Right renal pelvis (tissue), 4 donors: ENCODE measurements around the gene NXPH1. TPM values are rescaled to one million over a fixed set of nuclear protein-coding genes. Genes with fewer than 3 reads are reported as not detected.

Experiments
- DNase-seq, 4 donors: peaks; one replicate each; pipeline ENCODE4 v3.0.0-alpha.2; 2013; ENCODE audit warnings: low read depth in 4 of 4, low spot score in 3 of 4, missing footprints in 1 of 4
- polyA plus RNA-seq, 4 donors: library from polyadenylated mRNA; unstranded; fragments of 120-200 nt; gene quantifications; one replicate each; pipeline ENCODE4 v1.2.1, GENCODE V29; 2013; ENCODE audit not compliant: insufficient read length in 4 of 4

The NXPH1 gene
- polyA plus RNA-seq, 4 donors = 0.23 to 0.37 TPM; not detected in 2

DNA sequence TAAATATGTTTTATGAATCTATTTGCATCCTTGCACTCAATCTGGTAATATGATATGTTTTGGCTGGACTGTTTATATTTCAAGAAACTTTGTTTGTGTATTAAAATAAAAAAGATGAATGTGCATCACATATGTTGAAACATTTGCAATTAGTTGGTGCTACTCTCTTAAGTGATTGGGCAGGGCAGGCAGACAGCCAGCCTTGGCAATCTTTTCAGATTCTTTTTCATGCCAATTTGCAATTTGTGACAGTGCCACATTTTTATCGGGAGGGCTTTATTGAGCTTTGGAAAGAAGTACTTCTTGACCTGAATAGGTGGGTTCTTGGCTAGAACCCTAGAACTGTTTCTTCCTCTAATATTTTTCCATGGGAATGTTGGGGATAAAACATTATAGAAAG is 152.2 kb downstream of the NXPH1 start:
- DNase-seq = no peak

GRCh38 chr7:8590225-8590624 is 156.8 kb downstream of the NXPH1 start:
- DNase-seq = no peak

DNA sequence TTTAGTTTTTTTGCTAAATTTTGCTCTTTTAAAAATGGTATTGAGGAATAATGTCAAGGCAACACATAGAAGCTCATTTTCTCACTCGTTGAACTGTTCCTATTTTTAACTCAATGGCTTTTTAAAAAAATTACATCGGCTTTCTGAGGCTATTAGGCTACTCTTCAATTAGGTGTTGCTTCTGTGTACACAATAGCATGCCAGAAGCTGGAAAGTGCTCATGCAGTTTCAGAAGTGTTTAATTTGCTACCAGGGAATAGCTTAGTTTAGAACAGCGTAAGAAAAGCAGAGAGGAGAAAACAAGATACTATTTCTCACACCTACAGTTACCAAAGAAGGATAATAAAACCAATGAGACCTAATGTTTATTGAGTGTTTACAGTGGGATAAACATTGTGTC is 157.4 kb downstream of the NXPH1 start:
- no peak for DNase-seq

DNA sequence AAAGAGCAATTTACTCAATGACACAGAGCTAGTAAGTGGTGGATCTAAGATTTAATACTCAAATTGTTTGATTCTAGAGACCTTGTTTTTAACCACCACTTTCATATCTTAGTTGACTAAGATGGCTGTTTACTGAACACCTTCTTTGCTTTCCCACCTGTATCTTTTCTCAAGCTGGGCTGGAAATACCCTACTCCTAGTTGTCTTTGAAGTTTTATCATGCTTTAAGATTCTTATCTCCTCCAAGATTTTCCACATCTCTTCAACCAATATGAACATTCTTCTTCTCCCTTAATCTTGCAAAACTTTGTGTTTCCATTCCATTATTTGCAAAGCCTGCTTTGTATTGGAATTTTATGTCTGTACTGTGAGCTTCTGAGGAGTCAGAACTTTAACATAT is 157.9 kb downstream of the NXPH1 start:
- DNase-seq = no peak

GRCh38 chr7:8592167-8592566 is 158.8 kb downstream of the NXPH1 start:
- no peak for DNase-seq

GRCh38 chr7:8594115-8594514 is 160.7 kb downstream of the NXPH1 start:
- DNase-seq = peak in 1 of 4 donors; percentile 20

GRCh38 chr7:8597565-8597964 is 164.2 kb downstream of the NXPH1 start:
- DNase-seq = no peak

DNA sequence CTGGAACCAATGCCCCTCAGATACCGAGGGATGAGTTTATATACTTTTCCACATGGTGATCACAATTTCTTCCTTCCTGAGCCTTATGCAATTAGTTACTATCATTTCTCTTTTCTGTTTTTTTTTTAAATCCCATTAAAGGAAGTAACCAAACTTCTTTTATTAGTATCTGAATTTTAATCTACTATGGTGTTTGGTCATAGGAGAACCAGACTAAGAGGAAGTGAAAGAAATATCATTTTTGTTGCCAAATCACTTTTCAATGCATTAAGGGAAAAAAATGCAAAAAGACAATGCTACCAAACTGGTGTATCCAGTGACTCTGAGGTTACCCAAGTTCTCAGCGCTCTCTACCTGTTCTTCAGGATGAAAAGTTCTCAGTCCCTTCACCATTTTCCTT is 167.7 kb downstream of the NXPH1 start:
- no peak for DNase-seq

DNA sequence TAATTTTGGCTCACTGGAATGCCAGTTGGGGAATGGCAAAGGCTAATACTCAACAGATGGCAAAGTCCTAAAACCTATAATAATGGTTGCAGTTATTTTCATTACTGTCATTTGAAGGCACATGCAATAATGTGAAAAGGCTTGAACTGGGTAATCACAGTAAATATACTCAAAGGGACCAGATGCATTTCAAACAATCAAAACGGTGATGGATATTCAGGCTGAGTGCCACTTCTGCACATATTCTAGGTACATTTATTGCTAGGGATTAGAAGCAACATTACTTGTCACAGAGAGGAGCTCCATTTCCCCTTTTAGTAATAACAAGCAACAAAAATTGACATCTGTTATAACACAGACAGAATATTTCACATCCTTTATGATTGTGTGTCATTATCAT is 171.8 kb downstream of the NXPH1 start:
- no peak for DNase-seq

- DNase-seq = no peak
Measured at GRCh38 chr7:8612584-8612983, 179.2 kb downstream of the NXPH1 start.

DNA sequence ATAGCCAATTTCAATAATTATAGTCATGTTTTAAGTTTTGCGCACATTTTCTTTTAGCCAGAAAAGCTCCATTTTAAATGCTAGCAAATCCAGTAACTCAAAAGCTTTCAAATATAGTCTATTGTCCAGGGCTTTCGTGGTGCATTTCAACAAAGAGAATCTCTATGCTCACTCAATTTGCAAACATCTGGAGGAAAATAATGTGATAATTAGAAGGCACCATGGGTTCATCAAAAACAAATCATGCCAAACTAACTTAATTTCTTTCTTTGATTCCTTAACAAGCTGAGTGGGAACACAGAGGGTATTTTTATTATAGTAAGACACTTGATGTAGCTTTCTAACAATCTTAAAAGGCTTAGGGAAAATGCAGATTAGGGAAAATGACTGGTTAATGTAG is 179.8 kb downstream of the NXPH1 start:
- DNase-seq = no peak

- DNase-seq = no peak
Measured at GRCh38 chr7:8615019-8615418, 181.6 kb downstream of the NXPH1 start.

DNA sequence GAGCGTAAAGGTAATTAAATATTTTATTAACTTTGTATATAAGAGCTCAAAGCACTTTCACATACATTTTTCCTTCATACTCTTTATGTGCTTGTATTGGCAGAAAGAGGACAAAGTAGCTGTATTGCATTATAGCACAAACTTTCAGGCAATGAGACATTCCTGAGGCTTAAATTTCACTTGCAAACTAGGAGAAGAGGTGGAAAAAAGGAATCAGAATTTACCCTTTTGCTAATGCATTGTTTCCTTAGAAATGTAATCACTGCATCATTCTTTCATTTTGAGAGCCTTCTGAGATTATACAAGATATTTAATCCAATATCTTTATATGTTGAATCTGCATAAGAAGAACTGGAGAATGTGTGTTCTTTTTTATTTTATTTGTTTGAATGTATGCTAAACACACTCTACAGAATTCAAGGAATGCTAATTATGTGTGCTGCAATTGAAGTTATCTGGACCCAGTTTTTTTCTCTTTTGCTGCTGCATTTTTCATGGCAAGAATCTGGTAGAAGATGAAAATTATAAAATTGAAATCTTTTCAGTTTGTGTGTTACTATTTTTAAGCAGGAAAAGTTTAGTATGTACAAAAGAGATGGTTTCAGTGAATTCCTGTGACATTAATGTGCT is 185.1 kb downstream of the NXPH1 start:
- no peak for DNase-seq

DNA sequence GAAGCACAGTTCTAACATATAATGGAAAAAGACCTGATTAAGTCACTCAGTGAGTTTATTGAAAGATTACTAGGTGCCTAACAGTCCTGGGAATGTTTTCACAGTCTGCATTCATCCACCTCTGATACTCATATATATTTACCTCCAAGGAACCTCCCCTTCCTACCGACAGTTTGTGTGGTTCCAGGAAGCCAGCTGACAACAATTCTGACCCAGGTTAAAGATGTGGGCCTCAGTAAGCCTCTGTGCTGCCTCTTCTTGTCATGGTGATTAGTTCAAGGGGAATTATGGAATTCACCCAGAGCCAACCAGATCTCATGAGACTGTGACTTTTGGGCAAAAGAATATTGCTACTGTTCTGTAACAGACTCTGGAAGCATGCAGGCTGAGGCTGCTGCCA is 186.8 kb downstream of the NXPH1 start:
- no peak for DNase-seq

DNA sequence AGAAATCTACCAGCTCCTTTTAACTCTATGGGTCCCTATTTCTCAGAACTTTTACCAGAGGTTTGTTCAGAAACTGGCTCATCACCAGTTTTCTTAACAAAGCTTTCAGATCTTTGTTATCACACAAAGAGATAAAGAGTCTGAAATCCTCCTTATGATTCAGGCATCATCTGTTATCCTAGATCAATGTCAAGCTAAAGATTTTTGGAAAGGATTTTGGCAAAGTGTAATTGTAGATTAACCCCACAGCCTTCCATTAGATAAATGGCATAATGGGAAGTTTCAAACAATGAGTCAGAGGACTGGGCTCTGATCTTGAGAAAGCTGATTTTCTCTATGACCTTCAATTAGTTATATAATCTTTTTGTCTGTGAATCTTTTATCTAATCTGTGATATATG is 192.2 kb downstream of the NXPH1 start:
- no peak for DNase-seq

DNA sequence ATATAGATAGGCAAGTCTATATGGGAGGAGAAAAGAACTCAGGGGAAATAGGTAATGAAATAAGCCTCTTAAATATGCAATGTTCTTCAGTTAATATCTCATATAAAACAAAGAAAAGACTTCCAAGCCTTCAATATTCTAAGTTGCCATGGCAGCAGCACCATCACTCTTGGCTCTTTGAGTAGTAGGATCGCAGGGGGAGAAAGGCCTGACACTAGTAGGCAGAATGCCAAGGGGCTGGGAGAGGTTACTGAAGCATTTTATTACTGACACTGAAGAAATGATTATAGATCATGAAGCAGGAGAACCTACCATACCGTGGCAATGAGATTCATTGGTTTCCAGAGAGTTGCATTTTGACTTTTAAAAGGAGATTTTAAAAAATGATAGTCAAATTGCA is 193.9 kb downstream of the NXPH1 start:
- DNase-seq = no peak

GRCh38 chr7:8628656-8629055 is 195.2 kb downstream of the NXPH1 start:
- DNase-seq = no peak

- no peak for DNase-seq
Measured at GRCh38 chr7:8629504-8629903, 196.1 kb downstream of the NXPH1 start.

- no peak for DNase-seq
Measured at GRCh38 chr7:8637322-8637721, 203.9 kb downstream of the NXPH1 start.

DNA sequence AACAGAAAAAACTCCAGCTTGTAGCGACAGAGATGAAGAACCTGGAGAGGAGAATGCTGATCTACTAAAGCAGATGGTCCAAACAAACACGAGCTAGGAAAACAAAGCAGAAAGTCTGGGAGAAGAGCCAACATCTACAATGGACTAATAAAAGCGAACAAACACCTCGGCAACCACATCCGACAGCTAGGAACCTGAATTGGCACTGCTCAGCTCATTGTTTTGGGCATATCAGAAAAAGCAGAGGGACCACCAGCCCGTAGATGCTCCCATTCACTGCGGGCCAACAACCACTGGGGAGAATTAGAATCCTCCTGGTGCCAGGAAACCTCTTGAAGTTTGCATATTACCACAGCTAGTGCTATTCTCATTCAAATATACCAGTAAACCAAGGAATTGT is 204.7 kb downstream of the NXPH1 start:
- peak in 2 of 4 donors; percentile 12 to 20 for DNase-seq

GRCh38 chr7:8639668-8640067 is 206.3 kb downstream of the NXPH1 start:
- DNase-seq = no peak

DNA sequence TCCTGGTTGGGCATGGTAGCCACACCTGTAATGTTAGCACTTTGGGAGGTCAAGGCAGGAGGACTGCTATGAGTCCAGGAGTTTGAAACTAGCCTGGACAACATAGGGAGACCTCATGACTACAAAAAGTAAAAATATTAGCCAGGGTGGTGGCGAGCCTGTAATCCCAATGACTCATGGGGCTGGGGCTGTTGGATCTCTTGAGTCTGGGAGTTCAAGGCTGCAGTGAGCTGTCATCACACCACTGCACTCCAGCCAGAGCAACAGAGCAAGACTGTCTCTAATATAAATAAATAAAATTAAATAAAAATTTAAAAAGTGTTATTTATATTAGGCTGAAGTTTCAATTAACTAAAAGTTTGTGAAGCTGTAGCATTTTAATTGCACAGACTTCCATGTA is 207.3 kb downstream of the NXPH1 start:
- no peak for DNase-seq
